OCI-LY1 (cell line): ENCODE data around the gene LOC128125822.

Experiments used
- H2AFZ ChIP-seq: fragments of 200-600 bp; sonication (generic), shearing (Covaris generic); 2 replicates; pipeline ENCODE4 v1.6.0; 2014; ENCODE audit warnings: antibody characterized with exemption, mild to moderate bottlenecking, low read length
- H3F3A ChIP-seq: fragments of 200-600 bp; sonication (generic), shearing (Covaris generic); 2 replicates; pipeline ENCODE4 v1.6.0; 2014; ENCODE audit warnings: mild to moderate bottlenecking, antibody characterized with exemption, low read length, moderate library complexity; ENCODE audit not compliant: insufficient read depth
- H3K27ac ChIP-seq: fragments of 200-600 bp; sonication (generic); 2 replicates; pipeline ENCODE4 v1.5.1; 2014; ENCODE audit warnings: low read length, mixed run types, mild to moderate bottlenecking, low read depth; ENCODE audit not compliant: poor library complexity, severe bottlenecking
- H3K27me3 ChIP-seq: fragments of 200-600 bp; sonication (generic); 2 replicates; pipeline ENCODE4 v1.6.0; 2014; ENCODE audit warnings: antibody characterized with exemption, mild to moderate bottlenecking, low read length, moderate library complexity; ENCODE audit not compliant: insufficient read depth
- H3K36me3 ChIP-seq: fragments of 200-600 bp; sonication (generic); 2 replicates; pipeline ENCODE4 v1.6.1; 2014; ENCODE audit warnings: mild to moderate bottlenecking, antibody characterized with exemption, low read length, moderate library complexity, mixed read lengths; ENCODE audit not compliant: insufficient read depth
- H3K4me1 ChIP-seq: fragments of 200-600 bp; sonication (generic); 2 replicates; pipeline ENCODE4 v1.5.1; 2014; ENCODE audit warnings: mild to moderate bottlenecking, low read length, moderate library complexity; ENCODE audit not compliant: insufficient read depth, severe bottlenecking
- H3K4me2 ChIP-seq: fragments of 200-600 bp; sonication (generic), shearing (Covaris generic); 2 replicates; pipeline ENCODE4 v1.6.1; 2014; ENCODE audit warnings: low read length
- H3K4me3 ChIP-seq: fragments of 200-600 bp; sonication (generic); 2 replicates; pipeline ENCODE4 v1.5.1; 2014; ENCODE audit warnings: low read length, low read depth, mild to moderate bottlenecking, mixed read lengths; ENCODE audit not compliant: poor library complexity, severe bottlenecking
- H3K79me2 ChIP-seq: fragments of 200-600 bp; shearing (Covaris generic); 2 replicates; pipeline ENCODE4 v1.6.1; 2016; ENCODE audit warnings: mixed run types, low read length, mixed read lengths; ENCODE audit not compliant: insufficient read depth
- H3K9ac ChIP-seq: fragments of 200-600 bp; sonication (generic), shearing (Covaris generic); 2 replicates; pipeline ENCODE4 v1.6.1; 2014; ENCODE audit warnings: mild to moderate bottlenecking, low read length, mixed read lengths
- H3K9me2 ChIP-seq: fragments of 200-600 bp; sonication (generic), shearing (Covaris generic); 2 replicates; pipeline ENCODE4 v1.6.1; 2014; ENCODE audit warnings: low read depth, mild to moderate bottlenecking, low read length, mixed read lengths
- H3K9me3 ChIP-seq: fragments of 200-600 bp; shearing (Covaris generic); 2 replicates; pipeline ENCODE4 v1.6.1; 2014; ENCODE audit warnings: low read length, mixed read lengths
- H4K20me1 ChIP-seq: fragments of 200-600 bp; sonication (generic), shearing (Covaris generic); 2 replicates; pipeline ENCODE4 v1.6.0; 2016; ENCODE audit warnings: mild to moderate bottlenecking, low read length; ENCODE audit not compliant: insufficient read depth
- CTCF ChIP-seq: fragments of 200-600 bp; sonication (generic), shearing (Covaris generic); IDR thresholded peaks from 2 replicates; pipeline ENCODE4 v1.5.1; 2017; ENCODE audit warnings: mild to moderate bottlenecking, antibody characterized with exemption, low read length, moderate library complexity, mixed read lengths
- EZH2 ChIP-seq: fragments of 200-600 bp; sonication (generic), shearing (Covaris generic); IDR thresholded peaks from 2 replicates; pipeline ENCODE4 v1.8.0; 2017; ENCODE audit warnings: borderline replicate concordance, mixed run types, mild to moderate bottlenecking, antibody characterized with exemption, low read length, moderate library complexity, mixed read lengths

LOC128125822 gene

GRCh38 chr6:63610944-63611343, 38.7 kb downstream of the LOC128125822 start:
- no peak overlapping the region for H3K4me3 ChIP-seq
- H4K20me1 ChIP-seq: no peaks in the 10 kb centered on the region
- no peaks in the 10 kb centered on the region for H3K9me2 ChIP-seq
- H3K4me2 ChIP-seq: no peak overlapping the region
- H3K4me1 ChIP-seq: no peaks in the 10 kb centered on the region
- H3K27me3 ChIP-seq: no peaks in the 10 kb centered on the region
- no peak overlapping the region for H3K27ac ChIP-seq
- TF ChIP-seq CTCF (no peak), EZH2 (no peak)
- no peaks in the 10 kb centered on the region for H3F3A ChIP-seq
- H3K79me2 ChIP-seq: no peaks in the 10 kb centered on the region
- no peaks in the 10 kb centered on the region for H3K9me3 ChIP-seq
- H3K36me3 ChIP-seq: no peaks in the 10 kb centered on the region
- H3K9ac ChIP-seq: no peak overlapping the region
- no peak overlapping the region for H2AFZ ChIP-seq

GRCh38 chr6:63611560-63611959, 39.3 kb downstream of the LOC128125822 start:
- H3K27me3 ChIP-seq: no peaks in the 10 kb centered on the region

GRCh38 chr6:63615590-63615989, 43.3 kb downstream of the LOC128125822 start:
- H3K27me3 ChIP-seq: no peaks in the 10 kb centered on the region
- no peaks in the 10 kb centered on the region for H3K9me3 ChIP-seq
- H3K4me2 ChIP-seq: no peak overlapping the region
- H3K9ac ChIP-seq: no peak overlapping the region
- no peaks in the 10 kb centered on the region for H4K20me1 ChIP-seq
- no peaks in the 10 kb centered on the region for H3K79me2 ChIP-seq
- H3F3A ChIP-seq: no peaks in the 10 kb centered on the region
- no peak overlapping the region for H2AFZ ChIP-seq
- no peak overlapping the region for H3K4me3 ChIP-seq
- H3K27ac ChIP-seq: no peak overlapping the region
- no peaks in the 10 kb centered on the region for H3K4me1 ChIP-seq
- no peaks in the 10 kb centered on the region for H3K36me3 ChIP-seq
- H3K9me2 ChIP-seq: no peaks in the 10 kb centered on the region
- TF ChIP-seq CTCF: no peak
- no peak for TF ChIP-seq EZH2

More at GRCh38 chr6:63611560-63611959, 39.3 kb downstream of the LOC128125822 start:
- H4K20me1 ChIP-seq: no peaks in the 10 kb centered on the region
- H3K36me3 ChIP-seq: no peaks in the 10 kb centered on the region
- TF ChIP-seq CTCF (no peak), EZH2 (no peak)
- no peak overlapping the region for H3K4me3 ChIP-seq
- no peaks in the 10 kb centered on the region for H3K9me2 ChIP-seq
- no peak overlapping the region for H2AFZ ChIP-seq
- H3K27ac ChIP-seq: no peak overlapping the region
- H3K4me1 ChIP-seq: no peaks in the 10 kb centered on the region
- no peak overlapping the region for H3K9ac ChIP-seq
- H3K9me3 ChIP-seq: no peaks in the 10 kb centered on the region
- H3K4me2 ChIP-seq: no peak overlapping the region
- H3F3A ChIP-seq: no peaks in the 10 kb centered on the region
- no peaks in the 10 kb centered on the region for H3K79me2 ChIP-seq
